Kidney (tissue), 14 donors: Measurements from ENCODE around the gene HIRA. TPM values are rescaled to one million over a fixed set of nuclear protein-coding genes. Genes with fewer than 3 reads are reported as not detected.
A peak's percentile ranks its signal among the peaks of the same experiment; 100 is the strongest.

Source experiments
- DNase-seq, 5 donors: peaks; one replicate each; pipeline ENCODE4 v3.0.0-alpha.2; 2013 to 2020
- FAIRE-seq: peaks from 2 replicates; lab custom pipeline; 2012; peaks lifted over from hg19 to GRCh38; lab: Jason Lieb, UNC
- H3K27ac ChIP-seq, 2 donors: one replicate each; pipeline ENCODE4 v1.7.0; 2013; ENCODE audit warnings: low read depth in 2 of 2, low read length in 2 of 2, inconsistent platforms in 1 of 2
- H3K27me3 ChIP-seq: one replicate; pipeline ENCODE4 v1.7.1; 2013; ENCODE audit warnings: low read length, inconsistent platforms; ENCODE audit not compliant: control insufficient read depth, insufficient read depth
- H3K36me3 ChIP-seq, 3 donors: one replicate each; pipeline versions ENCODE4 v1.7.0 to v1.7.1; 2013; ENCODE audit warnings: low read length in 3 of 3, control low read depth in 1 of 3, inconsistent platforms in 1 of 3; ENCODE audit not compliant: insufficient read depth in 3 of 3, control insufficient read depth in 2 of 3
- H3K4me1 ChIP-seq, 3 donors: one replicate each; pipeline versions ENCODE4 v1.7.0 to v1.7.1; 2013; ENCODE audit warnings: low read length in 3 of 3, inconsistent platforms in 1 of 3, low read depth in 1 of 3; ENCODE audit not compliant: control insufficient read depth in 2 of 3, insufficient read depth in 2 of 3
- H3K4me3 ChIP-seq, 3 donors: one replicate each; pipeline versions ENCODE4 v1.7.0 to v1.8.1; 2013; ENCODE audit warnings: low read length in 3 of 3, control low read depth in 1 of 3, inconsistent platforms in 1 of 3
- H3K9ac ChIP-seq, 3 donors: one replicate each; pipeline versions ENCODE4 v1.7.0 to v1.7.1; 2013; ENCODE audit warnings: low read length in 3 of 3, control low read depth in 1 of 3, inconsistent platforms in 1 of 3
- H3K9me3 ChIP-seq, 3 donors: one replicate each; pipeline versions ENCODE4 v1.7.0 to v1.7.1; 2013; ENCODE audit warnings: low read length in 3 of 3, control low read depth in 1 of 3, inconsistent platforms in 1 of 3; ENCODE audit not compliant: control insufficient read depth in 2 of 3, insufficient read depth in 1 of 3
- intact Hi-C: fragments of 100-400 bp; cut with DNase I; formaldehyde crosslinking; loops from one replicate; pipeline ENCODE4 v1.11.1; 2022
- polyA plus RNA-seq: library from polyadenylated mRNA; stranded (reverse); fragments of 350-450 nt; fragmentation: Illumina TruSeq; extraction: RNeasy Lipid Tissue Mini Kit (QIAGEN cat#74804); gene quantifications from one replicate; pipeline ENCODE4 v1.2.3, GENCODE V29; 2014; ENCODE audit warnings: low read depth, low replicate concordance; ENCODE audit not compliant: insufficient read depth
- total RNA-seq: library from RNA; stranded (reverse); fragmentation: NEBNext Ultra II Directional; extraction: Animal tissue kit (Norgen Biotek cat#: 25700); gene quantifications from one replicate; pipeline ENCODE4 v1.2.1, GENCODE V29; 2021
- TF ChIP-seq, protein P1 (sequence below): IDR thresholded peaks from 3 replicates; pipeline ENCODE4 v1.5.1; 2012; ENCODE audit warnings: mild to moderate bottlenecking, moderate library complexity, borderline replicate concordance; ENCODE audit not compliant: insufficient read depth; ENCODE audit errors: extremely low read depth
- donor health status: control.
- donor health status: control.
- donor health status: control.
- donor health status: control.
- donor health status: control.
- donor health status: DM: yes; HTN: yes; CAD: no.
- donor health status: Normal renal cell carcinoma (clear cell type).

Gene HIRA
- total and polyA plus RNA-seq, 2 donors from 2014 or later: 18.5 to 26.8 TPM

DNA sequence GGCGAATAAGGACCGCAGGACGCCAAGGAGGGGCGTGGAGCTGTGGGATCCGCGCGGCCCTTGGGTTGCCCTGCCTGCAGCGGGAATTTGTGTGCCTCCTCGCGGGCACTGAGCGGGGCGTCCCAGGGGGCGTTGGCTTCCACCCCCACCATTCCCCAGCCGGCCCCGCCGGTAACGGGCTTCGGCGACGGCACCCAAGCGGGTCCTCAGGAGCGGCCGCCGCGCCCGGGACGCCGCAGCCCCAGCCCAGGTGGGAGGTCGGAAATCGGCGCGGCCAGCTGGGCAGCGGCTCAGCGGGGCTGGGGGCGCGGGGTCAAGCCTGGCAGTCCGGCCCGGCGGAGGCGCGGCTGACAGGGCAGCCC is 140.3 kb downstream of the HIRA start:
- FAIRE-seq (no peak), DNase-seq (peak; percentile 27 to 80 (median 46))
- Histone ChIP-seq H3K9me3 (no peaks in the 10 kb centered on the region), H3K27me3 (no peaks in the 10 kb centered on the region), H3K4me3 (peak overlapping the region; percentile 13 to 72 (median 59)), H3K36me3 (no peaks in the 10 kb centered on the region), H3K9ac (peak overlapping the region in 2 of 3 donors; percentile 12 to 49), H3K27ac (no peak overlapping the region), H3K4me1 (peaks cover 0 to 14% (median 13%) of the 10 kb centered on the region in 3 donors)
- intact Hi-C loops: no loop called here
- TF ChIP-seq, protein P1, sequence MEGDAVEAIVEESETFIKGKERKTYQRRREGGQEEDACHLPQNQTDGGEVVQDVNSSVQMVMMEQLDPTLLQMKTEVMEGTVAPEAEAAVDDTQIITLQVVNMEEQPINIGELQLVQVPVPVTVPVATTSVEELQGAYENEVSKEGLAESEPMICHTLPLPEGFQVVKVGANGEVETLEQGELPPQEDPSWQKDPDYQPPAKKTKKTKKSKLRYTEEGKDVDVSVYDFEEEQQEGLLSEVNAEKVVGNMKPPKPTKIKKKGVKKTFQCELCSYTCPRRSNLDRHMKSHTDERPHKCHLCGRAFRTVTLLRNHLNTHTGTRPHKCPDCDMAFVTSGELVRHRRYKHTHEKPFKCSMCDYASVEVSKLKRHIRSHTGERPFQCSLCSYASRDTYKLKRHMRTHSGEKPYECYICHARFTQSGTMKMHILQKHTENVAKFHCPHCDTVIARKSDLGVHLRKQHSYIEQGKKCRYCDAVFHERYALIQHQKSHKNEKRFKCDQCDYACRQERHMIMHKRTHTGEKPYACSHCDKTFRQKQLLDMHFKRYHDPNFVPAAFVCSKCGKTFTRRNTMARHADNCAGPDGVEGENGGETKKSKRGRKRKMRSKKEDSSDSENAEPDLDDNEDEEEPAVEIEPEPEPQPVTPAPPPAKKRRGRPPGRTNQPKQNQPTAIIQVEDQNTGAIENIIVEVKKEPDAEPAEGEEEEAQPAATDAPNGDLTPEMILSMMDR: no peak

DNA sequence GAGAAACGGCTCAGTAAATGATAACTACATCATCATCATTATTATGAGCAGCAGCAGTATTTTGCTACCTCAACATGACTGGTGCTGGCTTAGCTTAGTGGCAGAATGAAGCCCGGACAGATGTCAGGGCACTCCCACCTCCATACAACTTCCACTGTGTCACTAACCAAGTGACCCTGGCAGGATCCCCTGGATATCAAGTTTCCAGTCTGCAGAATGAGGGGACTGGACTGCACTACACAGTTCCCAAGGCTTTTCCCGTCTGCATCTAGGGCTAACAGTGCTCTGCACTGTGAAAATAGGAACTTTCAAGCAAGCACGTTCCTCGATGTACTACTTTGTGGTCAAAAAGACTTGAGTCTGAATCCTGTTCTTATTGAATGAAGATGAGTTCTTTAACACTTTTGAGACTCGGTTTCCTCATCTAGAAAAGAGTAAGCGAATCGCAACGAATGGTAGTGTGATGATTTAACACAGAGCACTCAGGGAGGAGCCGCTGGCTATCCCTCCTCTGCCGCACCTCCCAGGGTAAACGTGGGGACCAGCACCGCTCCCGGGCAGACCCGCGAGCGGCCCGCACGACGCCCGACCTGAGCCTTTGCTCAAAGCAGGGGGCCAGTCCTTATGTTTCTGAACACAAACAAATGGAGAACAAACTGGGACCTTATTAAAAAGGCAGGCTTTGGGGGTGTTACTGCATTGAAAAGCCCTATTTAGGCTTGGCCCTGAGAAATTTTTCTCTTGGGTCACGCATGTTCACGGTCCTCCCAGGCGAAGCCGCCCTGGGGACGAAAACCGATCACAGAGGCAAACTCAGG is 140.9 kb downstream of the HIRA start:
- Histone ChIP-seq H3K27me3 (no peaks in the 10 kb centered on the region), H3K9ac (peak overlapping the region; percentile 12 to 49 (median 34)), H3K4me3 (peak overlapping the region; percentile 13 to 72 (median 59)), H3K27ac (no peak overlapping the region), H3K9me3 (no peaks in the 10 kb centered on the region), H3K4me1 (peaks cover 0 to 14% (median 13%) of the 10 kb centered on the region in 3 donors), H3K36me3 (no peaks in the 10 kb centered on the region)
- intact Hi-C loops: no loop called here
- TF ChIP-seq, protein P1: no peak
- peak; percentile 28 to 75 (median 38) for DNase-seq
- no peak for FAIRE-seq

DNA sequence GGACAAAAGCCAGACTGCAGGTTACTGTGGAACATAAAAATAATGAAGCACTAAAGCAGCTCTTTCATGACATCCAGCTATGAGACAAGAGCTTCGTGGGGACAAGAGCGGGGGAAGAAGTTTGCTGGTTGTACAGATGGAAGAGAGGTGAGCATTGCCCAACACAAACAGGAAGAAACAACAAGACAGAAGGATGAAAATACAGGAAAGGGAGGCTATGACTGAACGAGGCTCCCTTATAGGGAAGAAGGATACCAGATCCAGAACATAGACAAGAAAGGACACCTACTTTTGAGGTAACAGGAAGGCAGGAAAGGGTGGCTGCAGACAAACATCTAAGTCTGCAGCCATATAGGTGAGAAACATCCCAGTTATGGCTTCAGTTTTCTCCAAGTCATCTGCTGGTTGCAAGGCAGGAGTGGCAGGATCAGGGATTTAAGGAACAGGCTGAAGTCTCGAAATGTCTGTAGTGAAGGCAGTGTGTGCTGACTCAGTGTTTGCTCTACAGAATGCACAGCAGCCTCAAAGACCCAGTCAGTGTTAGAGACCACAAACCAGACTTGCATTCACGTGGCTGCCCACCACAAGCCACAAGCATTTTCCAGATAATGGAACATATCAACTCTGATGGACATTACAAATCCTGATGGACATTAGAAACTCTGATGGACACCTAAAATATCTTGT is 141.9 kb downstream of the HIRA start:
- intact Hi-C loops: no loop called here

More for the DNA sequence above, 141.9 kb downstream of the HIRA start:
- H3K27me3 ChIP-seq: no peaks in the 10 kb centered on the region
- H3K27ac ChIP-seq: no peak overlapping the region
- no peak overlapping the region for H3K4me3 ChIP-seq
- no peaks in the 10 kb centered on the region for H3K9me3 ChIP-seq
- no peak overlapping the region for H3K9ac ChIP-seq
- no peaks in the 10 kb centered on the region for H3K36me3 ChIP-seq
- DNase-seq: no peak
- FAIRE-seq: no peak
- H3K4me1 ChIP-seq: peaks cover 0 to 14% (median 13%) of the 10 kb centered on the region in 3 donors
- TF ChIP-seq, protein P1: no peak
